ENCODE measurements around the gene UFSP1.

UFSP1 gene

DNA sequence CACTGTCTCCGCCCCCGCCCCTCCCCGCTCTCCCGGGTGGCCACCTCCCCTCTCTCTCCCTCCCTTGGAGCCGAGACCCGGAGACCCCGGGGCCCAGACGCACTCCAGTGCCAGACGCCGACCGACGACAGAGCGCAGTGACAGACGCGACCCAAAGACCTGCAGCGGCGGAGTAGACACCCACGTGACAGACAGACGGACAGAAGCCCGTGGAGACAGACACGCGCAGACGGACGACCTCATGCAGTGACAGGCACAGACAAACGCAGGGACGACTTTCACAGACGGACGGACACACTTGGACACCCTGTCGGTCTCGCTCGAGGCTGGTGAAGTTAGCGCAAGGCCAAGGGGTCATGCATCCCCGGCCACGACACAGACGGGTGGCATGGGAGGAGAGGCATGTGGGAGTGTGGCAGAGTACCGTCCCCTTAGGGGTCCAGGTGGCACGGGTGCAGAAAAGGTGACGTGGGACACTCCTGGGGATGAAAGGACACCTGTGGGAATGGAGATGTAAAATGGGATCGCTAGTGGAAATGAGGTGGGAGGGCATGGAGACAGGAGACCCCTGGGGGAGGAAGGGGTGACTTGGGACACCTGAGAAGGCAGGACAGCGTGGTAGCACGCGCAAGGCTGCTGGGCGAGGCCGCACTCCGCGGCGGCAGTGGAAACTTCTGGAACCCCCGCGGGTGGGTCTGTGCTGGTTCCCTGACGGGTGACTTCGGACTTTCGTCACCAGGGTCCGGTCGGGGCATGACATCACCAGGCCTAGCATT is 6.6 kb upstream of the UFSP1 start:
- DNase-seq (ENCODE audit: low read depth, low spot score): no peak

DNA sequence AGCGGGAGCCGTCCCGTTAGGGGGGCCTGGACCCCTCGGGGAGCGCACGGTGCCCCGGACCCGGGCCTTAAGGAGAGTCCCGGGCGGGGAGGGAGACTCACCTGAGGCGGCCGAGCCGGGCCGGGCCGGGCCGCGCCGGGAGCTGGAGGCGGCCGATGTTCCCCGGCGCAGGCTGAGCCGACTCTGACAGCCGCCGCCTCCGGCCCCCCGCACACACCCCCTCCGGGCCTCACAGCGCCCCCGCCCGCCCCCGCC is 6.1 kb upstream of the UFSP1 start, which contains the start of gene ACHE:
TSS of gene ACHE (minus strand) at position 188 of the 255 bp plus-strand sequence. CDS start 1,656 bp downstream, outside the sequence.
- no peak for DNase-seq (ENCODE audit: low read depth, low spot score)

- no peak for DNase-seq (ENCODE audit: low read depth, low spot score)
Observed at GRCh38 chr7:100894860-100895700, 5.6 kb upstream of the UFSP1 start.

GRCh38 chr7:100893910-100894721 is 4.6 kb upstream of the UFSP1 start:
- DNase-seq (ENCODE audit: low read depth, low spot score): no peak

GRCh38 chr7:100893318-100893895 is 3.9 kb upstream of the UFSP1 start:
- DNase-seq (ENCODE audit: low read depth, low spot score): no peak

GRCh38 chr7:100892364-100893317 is 3.1 kb upstream of the UFSP1 start:
- no peak for DNase-seq (ENCODE audit: low read depth, low spot score)

GRCh38 chr7:100891568-100892247 is 2.2 kb upstream of the UFSP1 start:
- no peak for DNase-seq (ENCODE audit: low read depth, low spot score)

DNA sequence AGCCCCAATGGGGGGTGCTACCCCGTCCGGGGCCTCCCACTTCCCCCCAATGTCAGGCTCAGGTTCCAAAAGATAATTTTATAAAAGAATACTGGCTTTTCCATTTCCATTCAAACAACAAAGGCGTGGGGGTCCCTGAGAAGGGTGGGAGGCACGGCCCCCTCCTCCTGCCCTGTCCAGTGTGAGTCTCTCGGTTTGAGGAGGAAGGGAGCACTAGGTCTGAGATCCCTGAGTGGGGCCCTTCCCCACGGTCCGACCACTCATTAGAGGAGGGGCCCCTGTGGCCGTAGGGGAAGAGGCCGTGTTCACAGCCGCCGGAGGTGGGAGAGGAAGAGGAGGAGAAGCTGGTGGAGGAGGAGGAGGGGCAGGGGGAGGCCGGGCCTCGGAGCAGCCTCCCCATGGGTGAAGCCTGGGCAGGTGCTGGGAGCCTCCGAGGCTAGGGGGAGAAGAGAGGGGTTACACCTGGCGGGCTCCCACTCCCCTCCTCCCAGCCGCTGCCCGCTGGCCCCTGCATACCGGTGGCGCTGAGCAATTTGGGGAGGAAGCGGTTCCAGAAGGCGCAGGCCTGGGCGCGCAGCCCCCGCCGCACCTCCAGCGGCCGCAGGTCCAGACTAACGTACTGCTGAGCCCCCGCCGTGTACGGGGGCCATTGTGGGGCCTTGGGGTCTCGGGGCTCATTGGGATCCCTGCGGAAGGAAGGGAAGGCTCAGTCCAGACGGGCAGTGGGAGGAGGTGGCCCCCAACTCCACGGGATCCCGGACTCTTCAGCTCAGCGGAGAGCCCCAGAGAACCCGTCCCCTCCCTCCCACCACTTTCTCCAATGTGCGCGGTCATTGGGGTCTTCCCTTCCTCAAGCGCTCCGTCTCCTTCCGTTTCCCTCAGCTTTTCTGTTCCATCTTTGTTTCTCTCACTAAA is 1.4 kb upstream of the UFSP1 start:
- no peak for DNase-seq (ENCODE audit: low read depth, low spot score)

DNA sequence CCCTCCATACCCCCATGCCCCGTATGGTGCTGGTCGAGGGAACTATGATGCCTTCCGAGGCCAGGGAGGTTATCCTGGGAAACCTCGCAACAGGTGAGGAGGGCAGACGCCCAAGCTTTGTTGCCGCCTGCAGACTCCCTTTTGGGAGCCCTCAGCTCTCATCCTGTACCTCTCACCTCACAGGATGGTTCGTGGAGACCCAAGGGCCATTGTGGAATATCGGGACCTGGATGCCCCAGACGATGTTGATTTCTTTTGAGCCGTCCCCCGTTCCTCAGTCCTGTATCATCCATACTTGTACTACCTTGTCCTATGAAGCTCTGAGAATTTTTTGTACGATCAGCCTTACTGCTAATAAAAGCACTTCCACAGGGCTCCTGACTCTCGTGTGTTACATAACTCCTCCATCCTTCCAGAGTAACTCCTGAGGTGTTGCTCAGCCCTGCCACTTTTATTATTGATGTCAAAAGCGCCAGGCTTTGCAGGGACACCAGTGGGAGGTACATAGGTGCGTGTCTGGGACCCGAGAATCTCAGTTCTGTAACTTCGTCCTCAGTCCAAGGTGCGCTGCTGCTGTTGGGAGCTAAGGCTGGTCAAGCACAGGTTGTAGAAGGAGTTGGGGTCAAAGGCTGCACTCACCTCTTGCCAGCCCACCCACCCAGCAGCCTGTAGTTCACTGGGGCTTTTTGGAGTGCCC is 1.1 kb downstream of the UFSP1 start:
- no peak for DNase-seq (ENCODE audit: low read depth, low spot score)

DNA sequence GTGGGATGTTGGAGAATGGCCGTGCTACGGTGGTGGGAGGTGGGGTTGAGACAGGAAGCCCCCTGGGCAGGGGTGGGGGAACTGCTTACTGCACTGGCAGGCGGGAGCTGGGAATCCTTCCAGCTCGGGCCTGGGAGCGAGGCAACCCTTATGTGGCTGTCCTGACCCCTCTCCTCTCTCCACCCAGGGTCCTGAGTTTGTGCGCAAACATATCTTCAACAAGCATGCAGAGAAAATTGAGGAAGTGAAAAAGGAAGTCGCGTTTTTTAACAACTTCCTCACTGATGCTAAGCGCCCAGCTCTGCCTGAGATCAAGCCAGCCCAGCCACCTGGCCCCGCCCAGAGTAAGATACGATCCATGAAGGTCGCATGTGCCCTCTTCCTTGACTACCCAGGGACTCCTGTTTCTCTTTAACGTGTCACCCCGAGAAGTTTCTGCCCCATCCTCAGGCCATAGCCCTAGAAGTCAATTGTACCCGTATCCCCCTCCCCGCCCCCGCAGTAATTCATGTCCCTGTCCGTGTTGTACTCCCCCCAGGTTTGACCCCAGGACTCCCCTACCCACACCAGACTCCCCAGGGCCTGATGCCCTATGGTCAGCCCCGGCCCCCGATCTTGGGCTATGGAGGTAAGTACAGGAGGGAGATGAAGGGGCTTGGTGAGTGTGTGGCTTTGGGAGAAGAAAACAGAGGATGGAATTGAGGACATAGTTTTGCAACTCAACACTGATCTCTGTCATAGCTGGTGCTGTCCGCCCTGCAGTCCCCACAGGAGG is 1.8 kb downstream of the UFSP1 start:
- no peak for DNase-seq (ENCODE audit: low read depth, low spot score)

- DNase-seq (ENCODE audit: low read depth, low spot score): no peak
Observed at GRCh38 chr7:100886936-100887515, 2.5 kb downstream of the UFSP1 start.

DNA sequence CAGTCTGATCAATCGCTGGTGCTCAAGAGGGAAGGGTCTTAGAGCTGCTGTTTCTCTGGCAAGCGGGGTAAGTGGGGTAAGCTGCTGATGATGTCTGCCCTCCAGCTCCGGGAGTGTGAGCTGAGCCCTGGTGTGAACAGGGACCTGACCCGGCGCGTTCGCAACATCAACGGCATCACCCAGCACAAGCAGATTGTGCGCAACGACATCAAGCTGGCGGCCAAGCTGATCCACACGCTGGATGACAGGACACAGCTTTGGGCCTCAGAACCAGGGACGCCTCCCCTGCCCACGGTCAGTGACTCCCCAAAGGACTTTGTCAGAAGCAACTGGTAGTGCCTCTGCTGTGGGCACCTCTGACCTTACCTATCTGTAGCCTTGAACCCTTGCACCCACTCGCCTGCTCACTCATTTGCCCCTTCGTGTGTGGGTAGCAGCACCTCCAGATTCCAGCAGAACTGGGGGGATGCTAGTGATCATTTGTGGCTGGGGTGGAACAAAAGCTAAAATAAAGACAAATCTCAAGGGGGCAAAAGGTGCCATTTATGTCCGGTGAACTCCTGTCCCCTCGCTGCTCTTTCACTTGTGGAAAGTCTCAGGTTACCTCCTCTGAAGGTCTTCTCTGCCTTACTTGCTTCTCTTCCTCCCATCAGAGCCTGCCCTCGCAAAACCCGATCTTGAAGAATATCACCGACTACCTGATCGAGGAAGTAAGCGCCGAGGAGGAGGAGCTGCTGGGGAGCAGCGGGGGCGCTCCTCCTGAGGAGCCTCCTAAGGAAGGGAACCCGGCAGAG is 3.2 kb downstream of the UFSP1 start:
- DNase-seq (ENCODE audit: low read depth, low spot score): no peak

- no peak for DNase-seq (ENCODE audit: low read depth, low spot score)
Observed at GRCh38 chr7:100885440-100886141, 3.9 kb downstream of the UFSP1 start.

DNA sequence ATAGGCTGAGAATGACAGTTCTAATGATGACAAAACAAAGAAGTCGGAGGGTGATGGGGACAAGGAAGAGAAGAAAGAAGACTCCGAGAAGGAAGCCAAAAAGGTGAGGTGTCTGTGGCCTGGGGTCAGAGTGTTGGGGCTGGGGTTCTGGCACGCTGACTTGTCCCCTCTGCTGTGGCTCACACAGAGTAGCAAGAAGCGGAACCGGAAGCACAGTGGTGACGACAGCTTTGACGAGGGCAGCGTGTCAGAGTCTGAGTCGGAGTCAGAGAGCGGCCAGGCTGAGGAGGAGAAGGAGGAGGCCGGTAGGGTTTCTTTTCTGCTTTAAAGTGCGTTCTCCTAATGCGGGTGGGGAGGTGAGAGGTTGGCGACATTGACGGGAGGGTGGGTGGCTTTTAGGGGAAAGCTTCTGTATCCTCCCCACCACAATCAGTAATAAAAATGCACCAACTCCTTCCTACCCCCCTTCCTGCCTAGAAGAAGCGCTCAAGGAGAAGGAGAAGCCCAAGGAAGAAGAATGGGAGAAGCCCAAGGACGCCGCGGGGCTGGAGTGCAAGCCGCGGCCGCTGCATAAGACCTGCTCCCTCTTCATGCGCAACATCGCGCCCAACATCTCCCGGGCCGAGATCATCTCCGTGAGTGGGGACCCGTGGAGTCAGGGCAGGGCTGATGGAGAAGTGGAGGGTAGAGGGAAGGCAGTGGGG is 4.6 kb downstream of the UFSP1 start:
- no peak for DNase-seq (ENCODE audit: low read depth, low spot score)

All from brain pericyte (primary cell).